SK-N-SH treated with all-trans-retinoic acid at 6 μM for 48 hours (cell line): ENCODE results near the gene AMDHD2.

ENCODE experiments used
- GLIS3 ChIP-seq: fragments of 250-450 bp; sonication (Bioruptor Pico); IDR thresholded peaks from 2 replicates; pipeline ENCODE4 v1.5.0; 2020; ENCODE audit warnings: mild to moderate bottlenecking, moderate library complexity
- ISL1 ChIP-seq: fragments of 250-450 bp; sonication (Bioruptor Pico); IDR thresholded peaks from 2 replicates; pipeline ENCODE4 v2.1.2; 2022; ENCODE audit warnings: mild to moderate bottlenecking, moderate library complexity
- OSR1 ChIP-seq: fragments of 250-450 bp; sonication (Bioruptor Pico); IDR thresholded peaks from 2 replicates; pipeline ENCODE4 v1.8.0; 2022; ENCODE audit warnings: moderate library complexity, mild to moderate bottlenecking, inconsistent platforms
- RARB ChIP-seq: fragments of 250-450 bp; sonication (Bioruptor Pico); IDR thresholded peaks from 2 replicates; pipeline ENCODE4 v1.8.0; 2021; ENCODE audit warnings: mild to moderate bottlenecking, moderate library complexity
- TCF4 ChIP-seq: fragments of 250-450 bp; sonication (Bioruptor Pico); IDR thresholded peaks from 2 replicates; pipeline ENCODE4 v1.8.0; 2021; ENCODE audit warnings: mild to moderate bottlenecking, moderate library complexity, borderline replicate concordance
- ZFP30 ChIP-seq: fragments of 450-650 bp; formaldehyde crosslinking; IDR thresholded peaks from 2 replicates; pipeline ENCODE4 v1.5.0; 2022; ENCODE audit warnings: mild to moderate bottlenecking, moderate library complexity
- TF ChIP-seq, protein P1 (sequence below): fragments of 250-450 bp; sonication (Bioruptor Pico); IDR thresholded peaks from 2 replicates; pipeline ENCODE4 v1.5.0; 2020; ENCODE audit warnings: mild to moderate bottlenecking, moderate library complexity

DNA sequence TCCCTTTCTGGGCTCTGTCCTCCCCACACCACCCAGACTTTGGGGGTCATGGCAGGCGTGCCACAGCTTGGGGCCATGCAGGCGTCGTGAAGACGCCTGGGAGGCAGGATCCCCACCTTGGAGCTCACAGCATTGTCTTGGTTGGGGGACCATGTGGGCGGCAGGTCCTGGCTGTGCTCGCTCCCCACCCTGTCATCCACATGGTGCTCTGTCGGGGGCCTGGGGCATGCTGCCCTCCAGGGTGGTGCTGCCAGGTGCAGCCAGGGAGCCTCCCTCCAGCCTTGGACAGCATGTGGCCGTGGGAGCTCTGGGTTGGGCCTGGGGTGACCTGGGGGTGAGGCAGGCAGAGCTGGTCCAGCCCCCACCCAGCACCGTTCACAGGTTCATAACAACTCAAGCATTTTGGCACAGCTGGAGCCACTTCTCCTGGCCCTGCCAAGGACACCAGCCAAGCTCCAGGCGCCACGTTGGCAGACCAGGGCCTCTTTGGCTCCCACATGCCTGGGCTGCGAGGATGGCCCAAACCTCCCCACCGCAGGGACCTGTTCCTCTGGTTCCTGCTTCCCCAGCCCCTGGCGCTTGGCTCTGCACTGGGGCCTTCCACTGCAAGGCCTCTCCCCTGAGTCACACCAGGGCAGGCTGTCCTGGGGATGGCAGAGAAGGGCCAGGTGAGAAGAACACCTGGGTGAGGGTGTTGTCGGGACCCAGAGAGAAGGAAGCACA lies 21.5 kb upstream of the AMDHD2 start:
- TF ChIP-seq GLIS3 (CRISPR knock-in tag) (no peak), ISL1 (CRISPR knock-in tag) (no peak), RARB (CRISPR knock-in tag) (no peak), ZFP30 (CRISPR knock-in tag) (no peak), OSR1 (CRISPR knock-in tag) (no peak), TCF4 (CRISPR knock-in tag) (no peak)
- TF ChIP-seq, protein P1, sequence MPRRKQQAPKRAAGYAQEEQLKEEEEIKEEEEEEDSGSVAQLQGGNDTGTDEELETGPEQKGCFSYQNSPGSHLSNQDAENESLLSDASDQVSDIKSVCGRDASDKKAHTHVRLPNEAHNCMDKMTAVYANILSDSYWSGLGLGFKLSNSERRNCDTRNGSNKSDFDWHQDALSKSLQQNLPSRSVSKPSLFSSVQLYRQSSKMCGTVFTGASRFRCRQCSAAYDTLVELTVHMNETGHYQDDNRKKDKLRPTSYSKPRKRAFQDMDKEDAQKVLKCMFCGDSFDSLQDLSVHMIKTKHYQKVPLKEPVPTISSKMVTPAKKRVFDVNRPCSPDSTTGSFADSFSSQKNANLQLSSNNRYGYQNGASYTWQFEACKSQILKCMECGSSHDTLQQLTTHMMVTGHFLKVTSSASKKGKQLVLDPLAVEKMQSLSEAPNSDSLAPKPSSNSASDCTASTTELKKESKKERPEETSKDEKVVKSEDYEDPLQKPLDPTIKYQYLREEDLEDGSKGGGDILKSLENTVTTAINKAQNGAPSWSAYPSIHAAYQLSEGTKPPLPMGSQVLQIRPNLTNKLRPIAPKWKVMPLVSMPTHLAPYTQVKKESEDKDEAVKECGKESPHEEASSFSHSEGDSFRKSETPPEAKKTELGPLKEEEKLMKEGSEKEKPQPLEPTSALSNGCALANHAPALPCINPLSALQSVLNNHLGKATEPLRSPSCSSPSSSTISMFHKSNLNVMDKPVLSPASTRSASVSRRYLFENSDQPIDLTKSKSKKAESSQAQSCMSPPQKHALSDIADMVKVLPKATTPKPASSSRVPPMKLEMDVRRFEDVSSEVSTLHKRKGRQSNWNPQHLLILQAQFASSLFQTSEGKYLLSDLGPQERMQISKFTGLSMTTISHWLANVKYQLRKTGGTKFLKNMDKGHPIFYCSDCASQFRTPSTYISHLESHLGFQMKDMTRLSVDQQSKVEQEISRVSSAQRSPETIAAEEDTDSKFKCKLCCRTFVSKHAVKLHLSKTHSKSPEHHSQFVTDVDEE (CRISPR knock-in tag): no peak
